ENCODE results near the gene PLXDC1. TPM values are rescaled to one million over a fixed set of nuclear protein-coding genes. Genes with fewer than 3 reads are reported as not detected.
A peak's percentile ranks its signal among the peaks of the same experiment; 100 is the strongest.

Gene PLXDC1
- total and polyA plus RNA-seq, 2 of the 13 experiments (the other 11 are each of a cell fraction or from before 2014, with no cell fraction given): not detected

GRCh38 chr17:39150795-39151149, 665 bp downstream of the PLXDC1 start:
- no TSS peak for BruUV-seq (replicated peaks)
- 23% methylated on average over 5 of the region's 5 CpGs for WGBS (ENCODE audit: low lambda C conversion rate)
- ATAC-seq (no peak), DNase-seq (ENCODE audit: low spot score) (no peak), FAIRE-seq (no peak)
- Histone ChIP-seq H3K27me3 (ENCODE audit: control insufficient read depth in 1 of 2, insufficient read depth in 2 of 2, low read length in 2 of 2) (peaks cover 8 to 40% of the 10 kb centered on the region in 2 experiments), H2AFZ (ENCODE audit: low read length) (no peak overlapping the region), H3K79me2 (ENCODE audit: insufficient read depth, low read length) (no peaks in the 10 kb centered on the region), H3K9me3 (ENCODE audit: low read length) (no peaks in the 10 kb centered on the region), H3K36me3 (replicated peaks in 1 of 2; ENCODE audit: control insufficient read depth in 1 of 2, insufficient read depth in 2 of 2, low read length in 2 of 2) (no peaks in the 10 kb centered on the region), H3K4me1 (ENCODE audit: insufficient read depth, low read length) (peaks cover 28% of the 10 kb centered on the region), H3K9ac (ENCODE audit: insufficient read depth, low read depth, low read length) (no peak overlapping the region), H4K20me1 (ENCODE audit: insufficient read depth, low read length) (0 out of 2 replicates have a peak, but pooled peaks cover 2% of the 10 kb centered on the region), H3K4me3 (replicated peaks in 1 of 3; ENCODE audit: insufficient read depth in 1 of 3, low read depth in 2 of 3, low read length in 3 of 3) (peak overlapping the region in 2 of 3 experiments; percentile 41 to 61; a peak in 2 of 6 replicates), H3K4me2 (ENCODE audit: low read depth, low read length) (peak overlapping the region; percentile 59), H3K27ac (ENCODE audit: extremely low read length, insufficient read depth, low read length) (no peak overlapping the region)
- TF ChIP-seq SIN3A (IDR thresholded peaks at IDR 0.05; ENCODE audit: borderline replicate concordance, low read depth, low read length): no peak
- TF ChIP-seq EZH2 (conservative IDR thresholded peaks at IDR 0.05; ENCODE audit: low read depth, low read length): 0 out of 2 replicates have a peak, but pooled peaks have one; percentile 64
- in situ Hi-C loops (cut with HindIII; ENCODE audit: extremely low pct_ligation_motif_present, low pct_unique_long_range_greater_than_20kb): loop anchor here (5.0 to 25.0 kb wide), 4 partner anchors 78 to 388 kb away; partner anchors contain the start of gene PSMB3
- CTCF ChIA-PET (ENCODE audit: low intra/inter-chr PET ratio, low total read pairs): no interaction called here
- intact Hi-C loops (cut with micrococcal nuclease; ENCODE audit: unreplicated experiment): loop anchor here (5.0 to 10.0 kb wide), 2 partner anchors 236 to 278 kb away; partner anchors contain the start of gene LASP1
- POLR2A ChIA-PET: no interaction called here

- FAIRE-seq (no peak), ATAC-seq (no peak), DNase-seq (ENCODE audit: low spot score) (no peak)
- intact Hi-C loops (cut with micrococcal nuclease; ENCODE audit: unreplicated experiment): loop anchor here (5.0 to 10.0 kb wide), 2 partner anchors 235 to 278 kb away; partner anchors contain the start of gene LASP1
- Histone ChIP-seq H3K4me3 (replicated peaks in 1 of 3; ENCODE audit: insufficient read depth in 1 of 3, low read depth in 2 of 3, low read length in 3 of 3) (no peak overlapping the region), H3K4me1 (ENCODE audit: insufficient read depth, low read length) (peaks cover 22% of the 10 kb centered on the region), H4K20me1 (ENCODE audit: insufficient read depth, low read length) (0 out of 2 replicates have a peak, but pooled peaks cover 2% of the 10 kb centered on the region), H3K9ac (ENCODE audit: insufficient read depth, low read depth, low read length) (no peak overlapping the region), H3K79me2 (ENCODE audit: insufficient read depth, low read length) (no peaks in the 10 kb centered on the region), H3K9me3 (ENCODE audit: low read length) (no peaks in the 10 kb centered on the region), H3K36me3 (replicated peaks in 1 of 2; ENCODE audit: control insufficient read depth in 1 of 2, insufficient read depth in 2 of 2, low read length in 2 of 2) (no peaks in the 10 kb centered on the region), H3K27me3 (ENCODE audit: control insufficient read depth in 1 of 2, insufficient read depth in 2 of 2, low read length in 2 of 2) (peaks cover 6 to 44% of the 10 kb centered on the region in 2 experiments; a peak in 3 of 5 replicates), H3K4me2 (ENCODE audit: low read depth, low read length) (no peak overlapping the region), H2AFZ (ENCODE audit: low read length) (no peak overlapping the region), H3K27ac (ENCODE audit: extremely low read length, insufficient read depth, low read length) (no peak overlapping the region)
- ChIA-PET CTCF (ENCODE audit: low intra/inter-chr PET ratio, low total read pairs) (no interaction called here), POLR2A (no interaction called here)
- 21% methylated on average over 5 of the region's 5 CpGs for WGBS (ENCODE audit: low lambda C conversion rate)
- peak; percentile 83; the same call in 1 of the 2 replicates for TF ChIP-seq ZNF768 (CRISPR knock-in tag; IDR thresholded peaks at IDR 0.05)
- no peak for TF ChIP-seq ZNF816 (CRISPR knock-in tag; IDR thresholded peaks at IDR 0.05; ENCODE audit: borderline replicate concordance)
- no peak for TF ChIP-seq ZNF646 (CRISPR knock-in tag; IDR thresholded peaks at IDR 0.05)
- no peak for TF ChIP-seq SAFB2 (CRISPR knock-in tag; IDR thresholded peaks at IDR 0.05; ENCODE audit: borderline replicate concordance, low read depth)
- in situ Hi-C loops (cut with HindIII; ENCODE audit: extremely low pct_ligation_motif_present, low pct_unique_long_range_greater_than_20kb): loop anchor here (5.0 to 25.0 kb wide), 4 partner anchors 78 to 388 kb away; partner anchors contain the start of gene PSMB3
- no TSS peak for BruUV-seq (replicated peaks)
Observed at GRCh38 chr17:39150104-39150634, 1.3 kb downstream of the PLXDC1 start.
